Liver (tissue), 9 donors: ENCODE data around the gene SMYD3. TPM values are rescaled to one million over a fixed set of nuclear protein-coding genes. Genes with fewer than 3 reads are reported as not detected.

ENCODE experiments used
- DNase-seq: peaks from one replicate; pipeline ENCODE4 v3.0.0-alpha.2; 2017; ENCODE audit warnings: low spot score
- H3K27ac ChIP-seq, 2 donors: one replicate each; pipeline ENCODE4 v1.7.0; 2013; ENCODE audit warnings: inconsistent platforms in 2 of 2, low read length in 2 of 2, control low read depth in 1 of 2, low read depth in 1 of 2, mild to moderate bottlenecking in 1 of 2
- H3K27me3 ChIP-seq, 4 donors: one replicate each; pipeline versions ENCODE4 v1.6.1 to v1.7.0; 2013; ENCODE audit warnings: low read length in 3 of 4, inconsistent platforms in 1 of 4, mild to moderate bottlenecking in 1 of 4, moderate library complexity in 1 of 4; ENCODE audit not compliant: control insufficient read depth in 4 of 4, insufficient read depth in 4 of 4
- H3K36me3 ChIP-seq, 4 donors: one replicate each; pipeline versions ENCODE4 v1.6.1 to v1.7.0; 2013; ENCODE audit warnings: low read length in 3 of 4, mild to moderate bottlenecking in 3 of 4, low read depth in 1 of 4, moderate library complexity in 1 of 4; ENCODE audit not compliant: control insufficient read depth in 4 of 4, insufficient read depth in 3 of 4
- H3K4me1 ChIP-seq, 4 donors: one replicate each; pipeline versions ENCODE4 v1.6.1 to v1.7.0; 2013; ENCODE audit warnings: low read length in 3 of 4, mild to moderate bottlenecking in 3 of 4, moderate library complexity in 1 of 4; ENCODE audit not compliant: control insufficient read depth in 4 of 4, insufficient read depth in 4 of 4
- H3K4me3 ChIP-seq, 3 donors: one replicate each; pipeline versions ENCODE4 v1.6.1 to v1.7.0; 2013; ENCODE audit warnings: low read length in 3 of 3, control low read depth in 1 of 3, low read depth in 1 of 3, mild to moderate bottlenecking in 1 of 3
- H3K9ac ChIP-seq, 2 donors: one replicate each; pipeline ENCODE4 v1.7.0; 2013; ENCODE audit warnings: low read length in 2 of 2, mild to moderate bottlenecking in 2 of 2, moderate library complexity in 2 of 2, control low read depth in 1 of 2, low read depth in 1 of 2
- H3K9me3 ChIP-seq, 4 donors: one replicate each; pipeline versions ENCODE4 v1.6.1 to v1.7.0; 2013; ENCODE audit warnings: low read length in 3 of 4; ENCODE audit not compliant: control insufficient read depth in 4 of 4
- ATF3 ChIP-seq: IDR thresholded peaks from 2 replicates; pipeline ENCODE4 v1.6.1; 2016; ENCODE audit warnings: antibody characterized with exemption
- CTCF ChIP-seq: fragments of 150-350 bp; IDR thresholded peaks from 2 replicates; pipeline ENCODE4 v1.5.1; 2017; ENCODE audit warnings: improper control_type of control experiment, low read depth, low read length; ENCODE audit not compliant: missing input control
- EGR1 ChIP-seq, 2 donors: IDR thresholded peaks; 2 replicates each; pipeline ENCODE4 v1.6.1; 2016 to 2018; ENCODE audit warnings: antibody characterized with exemption in 2 of 2, low read depth in 2 of 2
- FOXA2 ChIP-seq: IDR thresholded peaks from 2 replicates; pipeline ENCODE4 v1.6.1; 2016; ENCODE audit warnings: antibody characterized with exemption
- GABPA ChIP-seq, 2 donors: IDR thresholded peaks in 1 of 2; conservative IDR thresholded peaks in 1 of 2; 2 replicates each; pipeline ENCODE4 v1.6.1; 2016; ENCODE audit warnings: antibody characterized with exemption in 2 of 2, mild to moderate bottlenecking in 1 of 2, moderate library complexity in 1 of 2
- HNF4A ChIP-seq, 2 donors: conservative IDR thresholded peaks; 2 replicates each; pipeline ENCODE4 v1.6.1; 2016; ENCODE audit warnings: antibody characterized with exemption in 2 of 2, mild to moderate bottlenecking in 2 of 2
- HNF4G ChIP-seq: IDR thresholded peaks from 2 replicates; pipeline ENCODE4 v1.6.1; 2016; ENCODE audit warnings: antibody characterized with exemption
- NR2F2 ChIP-seq: IDR thresholded peaks from 2 replicates; pipeline ENCODE4 v1.6.1; 2016; ENCODE audit warnings: antibody characterized with exemption
- RAD21 ChIP-seq, 2 donors: IDR thresholded peaks; 2 replicates each; pipeline ENCODE4 v1.6.1; 2016; ENCODE audit warnings: antibody characterized with exemption in 2 of 2, mild to moderate bottlenecking in 2 of 2
- REST ChIP-seq: IDR thresholded peaks from 2 replicates; pipeline ENCODE4 v1.6.1; 2016; ENCODE audit warnings: antibody characterized with exemption, mild to moderate bottlenecking
- RXRA ChIP-seq, 2 donors: IDR thresholded peaks; 2 replicates each; pipeline ENCODE4 v1.6.1; 2017 to 2018; ENCODE audit warnings: antibody characterized with exemption in 2 of 2, mild to moderate bottlenecking in 1 of 2
- SP1 ChIP-seq: IDR thresholded peaks from 2 replicates; pipeline ENCODE4 v1.6.1; 2018; ENCODE audit warnings: antibody characterized with exemption, mild to moderate bottlenecking
- TAF1 ChIP-seq: conservative IDR thresholded peaks from 2 replicates; pipeline ENCODE4 v1.6.1; 2016; ENCODE audit warnings: antibody characterized with exemption, mild to moderate bottlenecking
- YY1 ChIP-seq: IDR thresholded peaks from 2 replicates; pipeline ENCODE4 v1.6.1; 2016; ENCODE audit warnings: antibody characterized with exemption, mild to moderate bottlenecking
- WGBS: extraction: QIAGEN DNeasy Blood & Tissue Kit; methylation state at CpG from one replicate; pipeline ENCODE4 v1.1.7; 2013; 5-methylcytosine and 5-hydroxymethylcytosine counted together
- polyA plus RNA-seq, 2 donors: library from polyadenylated mRNA; stranded (reverse) in 1 of 2; unstranded in 1 of 2; fragments of 200-250 nt in 1 of 2; fragments of >200 nt in 1 of 2; fragmentation: Nextera tagmentation in 1 of 2; extraction: Ambion mirVana in 1 of 2; gene quantifications; one replicate each; pipeline versions ENCODE4 v1.2.1 to v1.2.3, GENCODE V29; 2013 to 2015
- total RNA-seq, 2 donors: library from RNA; depleted of rRNA; stranded (reverse); fragments of >200 nt; gene quantifications; one replicate each; pipeline ENCODE4 v1.2.3, GENCODE V29; 2014
- TF ChIP-seq, protein P1 (sequence below): IDR thresholded peaks from 2 replicates; pipeline ENCODE4 v1.6.1; 2016; ENCODE audit warnings: antibody characterized with exemption
- donor health status: healthy.
- donor health status: healthy.
- donor health status: healthy.
- donor health status: healthy.
- donor health status: healthy.

SMYD3 gene
- total and polyA plus RNA-seq, 4 donors: 3.1 to 9.1 (median 8.0) TPM

- no peaks in the 10 kb centered on the region for H3K9me3 ChIP-seq
- no peaks in the 10 kb centered on the region for H3K36me3 ChIP-seq
- WGBS: 96% methylated on average over 5 of the region's 5 CpGs
- no peak overlapping the region for H3K9ac ChIP-seq
- TF ChIP-seq, protein P1, sequence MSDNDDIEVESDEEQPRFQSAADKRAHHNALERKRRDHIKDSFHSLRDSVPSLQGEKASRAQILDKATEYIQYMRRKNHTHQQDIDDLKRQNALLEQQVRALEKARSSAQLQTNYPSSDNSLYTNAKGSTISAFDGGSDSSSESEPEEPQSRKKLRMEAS: no peak
- TF ChIP-seq HNF4A (conservative IDR thresholded peaks at IDR 0.05) (no peak), FOXA2 (no peak), YY1 (no peak), TAF1 (no peak), EGR1 (IDR thresholded peaks at IDR 0.05; ENCODE audit: low read depth in 2 of 2) (no peak), RXRA (IDR thresholded peaks at IDR 0.05) (no peak), SP1 (no peak), HNF4G (no peak), ATF3 (no peak), CTCF (no peak), RAD21 (IDR thresholded peaks at IDR 0.05) (no peak), GABPA (IDR thresholded peaks at IDR 0.05 in 1 of 2, conservative IDR thresholded peaks at IDR 0.05 in 1 of 2) (no peak), NR2F2 (no peak), REST (no peak)
- no peak overlapping the region for H3K4me3 ChIP-seq
- no peak for DNase-seq
- no peaks in the 10 kb centered on the region for H3K4me1 ChIP-seq
- H3K27ac ChIP-seq: no peak overlapping the region
- H3K27me3 ChIP-seq: no peaks in the 10 kb centered on the region
These were observed 129.4 kb downstream of the SMYD3 start for GRCh38 chr1:246377625-246378153.

DNA sequence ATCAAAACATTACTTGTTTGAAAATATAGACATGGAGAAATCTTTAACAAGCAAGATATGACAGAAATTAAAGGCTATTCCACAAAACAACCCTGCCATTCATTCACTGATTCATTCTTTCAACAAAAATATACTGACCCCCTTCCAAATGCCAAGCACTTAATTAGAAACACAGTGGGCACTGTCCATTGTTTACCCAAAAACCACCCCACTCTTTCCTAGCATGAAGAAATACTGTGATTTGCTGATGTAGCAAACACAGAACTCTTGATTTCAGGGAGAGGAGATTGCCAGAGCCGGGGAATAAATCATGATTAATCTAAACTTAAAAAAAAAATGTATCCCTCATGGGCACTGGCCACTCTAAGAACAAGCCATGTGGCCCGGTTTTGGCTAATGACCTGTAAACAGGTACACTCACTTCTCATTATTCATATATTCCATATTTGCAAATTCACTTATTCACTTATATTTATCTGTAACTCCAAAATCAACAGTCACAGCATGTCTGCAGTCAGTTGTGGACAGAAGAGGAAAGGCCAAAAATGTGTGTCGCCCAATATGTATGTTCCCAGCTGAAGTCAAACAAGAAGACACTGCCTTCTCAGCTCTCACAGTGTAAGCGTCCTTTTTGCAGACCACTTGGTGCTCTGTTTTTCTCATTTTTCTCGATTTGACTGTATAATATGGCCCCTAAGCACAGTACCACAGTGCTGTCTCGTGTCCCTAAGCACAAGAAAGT, 133.1 kb downstream of the SMYD3 start:
- WGBS: 91% methylated on average over 6 of the region's 6 CpGs
- Histone ChIP-seq H3K9ac (no peak overlapping the region), H3K9me3 (no peaks in the 10 kb centered on the region), H3K4me1 (no peaks in the 10 kb centered on the region), H3K27me3 (no peaks in the 10 kb centered on the region), H3K36me3 (no peaks in the 10 kb centered on the region), H3K27ac (no peak overlapping the region), H3K4me3 (no peak overlapping the region)
- TF ChIP-seq RXRA (IDR thresholded peaks at IDR 0.05): no peak
- no peak for TF ChIP-seq FOXA2
- no peak for TF ChIP-seq GABPA (IDR thresholded peaks at IDR 0.05 in 1 of 2, conservative IDR thresholded peaks at IDR 0.05 in 1 of 2)
- DNase-seq: no peak
